GM12878 (cell line): ENCODE data around the gene MB21D2. TPM values are rescaled to one million over a fixed set of nuclear protein-coding genes. Genes with fewer than 3 reads are reported as not detected.

Experiments
- CBFB ChIP-seq: IDR thresholded peaks from 2 replicates; pipeline ENCODE4 v1.6.1; 2016; ENCODE audit warnings: antibody characterized with exemption, low read depth
- CHD2 ChIP-seq: IDR thresholded peaks from 2 replicates; pipeline ENCODE4 v1.6.1; 2011; ENCODE audit warnings: low read depth, low read length, improper control_type of control experiment, borderline replicate concordance
- ETV6 ChIP-seq, 2 experiments: fragments of 450-650 bp in 1 of 2; IDR thresholded peaks in 1 of 2; conservative IDR thresholded peaks in 1 of 2; 2 replicates each; pipeline ENCODE4 v1.6.1; 2014; ENCODE audit warnings: antibody characterized with exemption in 1 of 2, borderline replicate concordance in 1 of 2, low read depth in 1 of 2, mild to moderate bottlenecking in 1 of 2, moderate library complexity in 1 of 2
- FOXM1 ChIP-seq: IDR thresholded peaks from 2 replicates; pipeline ENCODE4 v1.6.1; 2012; ENCODE audit warnings: low read depth, mild to moderate bottlenecking, inconsistent platforms, low read length, moderate library complexity
- MEF2A ChIP-seq: IDR thresholded peaks from 2 replicates; pipeline ENCODE4 v1.6.1; 2011; ENCODE audit warnings: low read depth, mild to moderate bottlenecking, low read length, moderate library complexity; ENCODE audit not compliant: insufficient read depth
- NFYA ChIP-seq: IDR thresholded peaks from 2 replicates; pipeline ENCODE4 v1.6.1; 2011; ENCODE audit warnings: low read depth, mild to moderate bottlenecking, low read length, improper control_type of control experiment, borderline replicate concordance
- NRF1 ChIP-seq: conservative IDR thresholded peaks from 2 replicates; pipeline ENCODE4 v1.6.1; 2011; ENCODE audit warnings: mild to moderate bottlenecking, low read depth, low read length, improper control_type of control experiment
- RAD51 ChIP-seq: fragments of 450-650 bp; IDR thresholded peaks from 2 replicates; pipeline ENCODE4 v1.6.1; 2016; ENCODE audit warnings: moderate library complexity, mild to moderate bottlenecking, inconsistent platforms
- RBBP5 ChIP-seq: fragments of 200-600 bp; sonication (generic); conservative IDR thresholded peaks from 2 replicates; pipeline ENCODE4 v1.6.1; 2016
- SIN3A ChIP-seq: IDR thresholded peaks from 2 replicates; pipeline ENCODE4 v1.6.1; 2012; ENCODE audit warnings: low read depth, low read length, improper control_type of control experiment
- SMC3 ChIP-seq: IDR thresholded peaks from 2 replicates; pipeline ENCODE4 v1.6.1; 2011; ENCODE audit warnings: low read length, improper control_type of control experiment, borderline replicate concordance
- STAT1 ChIP-seq: fragments of 450-650 bp; conservative IDR thresholded peaks from 2 replicates; pipeline ENCODE4 v1.6.1; 2014; ENCODE audit warnings: antibody characterized with exemption, mild to moderate bottlenecking
- SUZ12 ChIP-seq: fragments of 200-600 bp; sonication (generic); IDR thresholded peaks from one replicate; pipeline ENCODE4 v1.6.1; 2018; ENCODE audit warnings: antibody characterized with exemption, mild to moderate bottlenecking; ENCODE audit not compliant: unreplicated experiment
- TARDBP ChIP-seq: IDR thresholded peaks from 2 replicates; pipeline ENCODE4 v1.6.1; 2016; ENCODE audit warnings: borderline replicate concordance
- ZNF207 ChIP-seq: fragments of 450-650 bp; IDR thresholded peaks from 2 replicates; pipeline ENCODE4 v1.6.1; 2014; ENCODE audit warnings: antibody characterized with exemption, mild to moderate bottlenecking, borderline replicate concordance
- polyA plus RNA-seq, 11 experiments: library from polyadenylated mRNA; depleted of rRNA in 4 of 11; unstranded in 6 of 11; stranded (reverse) in 5 of 11; fragments of >200 nt; fragmentation: Nextera tagmentation in 4 of 11; fragmentation: Illumina TruSeq in 1 of 11; extraction: Ambion mirVana in 4 of 11; extraction: Trizol in 1 of 11; gene quantifications; 1 replicate in 1 of 11; 2 replicates in 10 of 11; pipeline versions ENCODE4 v1.2.1 to v1.2.3, GENCODE V29; 2011 to 2016; ENCODE audit warnings: inconsistent platforms in 2 of 11, missing spikeins in 2 of 11, low read depth in 1 of 11
- total RNA-seq, 4 experiments: library from RNA; depleted of rRNA in 3 of 4; stranded (reverse); fragments of >200 nt in 3 of 4; fragmentation: Illumina TruSeq in 1 of 4; extraction: Trizol in 1 of 4; gene quantifications; 2 replicates each; pipeline versions ENCODE4 v1.2.1 to v1.2.3, GENCODE V29; 2013 to 2021
- TF ChIP-seq, protein P1 (sequence below): fragments of 450-650 bp; IDR thresholded peaks from 2 replicates; pipeline ENCODE4 v1.6.1; 2017; ENCODE audit warnings: mild to moderate bottlenecking, low read depth, inconsistent platforms; ENCODE audit not compliant: poor library complexity, severe bottlenecking
- TF ChIP-seq, protein P2 (sequence below): fragments of 150-350 bp; IDR thresholded peaks from 2 replicates; pipeline ENCODE4 v1.6.1; 2016; ENCODE audit warnings: low read depth, low read length
- TF ChIP-seq, protein P3 (sequence below), 3 experiments: IDR thresholded peaks in 2 of 3; conservative IDR thresholded peaks in 1 of 3; 2 replicates each; pipeline ENCODE4 v1.5.1; 2011; ENCODE audit warnings: low read depth in 3 of 3, low read length in 3 of 3, mild to moderate bottlenecking in 3 of 3, control low read depth in 2 of 3, moderate library complexity in 2 of 3, inconsistent platforms in 1 of 3, mixed read lengths in 1 of 3; ENCODE audit not compliant: control insufficient read depth in 2 of 3, insufficient read depth in 1 of 3; ENCODE audit errors: extremely low read depth in 1 of 3

Gene MB21D2
- total and polyA plus RNA-seq, 10 of the 15 experiments (the other 5 are each of a cell fraction or from before 2014, with no cell fraction given), result 7.9 to 21.2 (median 15.3) TPM

DNA sequence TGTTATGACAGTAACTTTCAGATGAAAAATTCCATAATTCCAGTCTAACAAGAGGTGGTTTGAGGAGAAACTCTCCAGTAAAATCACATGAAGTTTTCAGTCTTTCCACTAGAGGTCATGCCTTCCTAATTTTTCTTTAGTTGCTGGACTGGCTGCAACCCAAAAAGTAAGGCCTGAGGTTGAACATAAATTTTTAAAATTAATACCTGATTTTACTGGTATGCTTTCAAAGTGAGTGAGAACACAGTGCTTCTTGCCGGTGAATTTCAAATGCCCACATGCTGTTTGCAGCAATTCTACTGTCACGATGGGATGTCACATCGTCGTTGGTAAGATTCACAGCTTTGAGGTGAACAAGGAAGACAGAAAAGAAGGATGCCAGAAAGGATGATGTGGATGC, 101.3 kb downstream of the MB21D2 start (continued):
- TF ChIP-seq, protein P1, sequence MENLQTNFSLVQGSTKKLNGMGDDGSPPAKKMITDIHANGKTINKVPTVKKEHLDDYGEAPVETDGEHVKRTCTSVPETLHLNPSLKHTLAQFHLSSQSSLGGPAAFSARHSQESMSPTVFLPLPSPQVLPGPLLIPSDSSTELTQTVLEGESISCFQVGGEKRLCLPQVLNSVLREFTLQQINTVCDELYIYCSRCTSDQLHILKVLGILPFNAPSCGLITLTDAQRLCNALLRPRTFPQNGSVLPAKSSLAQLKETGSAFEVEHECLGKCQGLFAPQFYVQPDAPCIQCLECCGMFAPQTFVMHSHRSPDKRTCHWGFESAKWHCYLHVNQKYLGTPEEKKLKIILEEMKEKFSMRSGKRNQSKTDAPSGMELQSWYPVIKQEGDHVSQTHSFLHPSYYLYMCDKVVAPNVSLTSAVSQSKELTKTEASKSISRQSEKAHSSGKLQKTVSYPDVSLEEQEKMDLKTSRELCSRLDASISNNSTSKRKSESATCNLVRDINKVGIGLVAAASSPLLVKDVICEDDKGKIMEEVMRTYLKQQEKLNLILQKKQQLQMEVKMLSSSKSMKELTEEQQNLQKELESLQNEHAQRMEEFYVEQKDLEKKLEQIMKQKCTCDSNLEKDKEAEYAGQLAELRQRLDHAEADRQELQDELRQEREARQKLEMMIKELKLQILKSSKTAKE, result peak; percentile 53
- TF ChIP-seq SIN3A, result no peak
- TF ChIP-seq TARDBP, result no peak
- TF ChIP-seq CBFB, result no peak
- TF ChIP-seq RBBP5, result no peak
- TF ChIP-seq, protein P2, sequence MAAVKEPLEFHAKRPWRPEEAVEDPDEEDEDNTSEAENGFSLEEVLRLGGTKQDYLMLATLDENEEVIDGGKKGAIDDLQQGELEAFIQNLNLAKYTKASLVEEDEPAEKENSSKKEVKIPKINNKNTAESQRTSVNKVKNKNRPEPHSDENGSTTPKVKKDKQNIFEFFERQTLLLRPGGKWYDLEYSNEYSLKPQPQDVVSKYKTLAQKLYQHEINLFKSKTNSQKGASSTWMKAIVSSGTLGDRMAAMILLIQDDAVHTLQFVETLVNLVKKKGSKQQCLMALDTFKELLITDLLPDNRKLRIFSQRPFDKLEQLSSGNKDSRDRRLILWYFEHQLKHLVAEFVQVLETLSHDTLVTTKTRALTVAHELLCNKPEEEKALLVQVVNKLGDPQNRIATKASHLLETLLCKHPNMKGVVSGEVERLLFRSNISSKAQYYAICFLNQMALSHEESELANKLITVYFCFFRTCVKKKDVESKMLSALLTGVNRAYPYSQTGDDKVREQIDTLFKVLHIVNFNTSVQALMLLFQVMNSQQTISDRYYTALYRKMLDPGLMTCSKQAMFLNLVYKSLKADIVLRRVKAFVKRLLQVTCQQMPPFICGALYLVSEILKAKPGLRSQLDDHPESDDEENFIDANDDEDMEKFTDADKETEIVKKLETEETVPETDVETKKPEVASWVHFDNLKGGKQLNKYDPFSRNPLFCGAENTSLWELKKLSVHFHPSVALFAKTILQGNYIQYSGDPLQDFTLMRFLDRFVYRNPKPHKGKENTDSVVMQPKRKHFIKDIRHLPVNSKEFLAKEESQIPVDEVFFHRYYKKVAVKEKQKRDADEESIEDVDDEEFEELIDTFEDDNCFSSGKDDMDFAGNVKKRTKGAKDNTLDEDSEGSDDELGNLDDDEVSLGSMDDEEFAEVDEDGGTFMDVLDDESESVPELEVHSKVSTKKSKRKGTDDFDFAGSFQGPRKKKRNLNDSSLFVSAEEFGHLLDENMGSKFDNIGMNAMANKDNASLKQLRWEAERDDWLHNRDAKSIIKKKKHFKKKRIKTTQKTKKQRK, result no peak
- TF ChIP-seq ZNF207, result no peak
- TF ChIP-seq, protein P3, sequence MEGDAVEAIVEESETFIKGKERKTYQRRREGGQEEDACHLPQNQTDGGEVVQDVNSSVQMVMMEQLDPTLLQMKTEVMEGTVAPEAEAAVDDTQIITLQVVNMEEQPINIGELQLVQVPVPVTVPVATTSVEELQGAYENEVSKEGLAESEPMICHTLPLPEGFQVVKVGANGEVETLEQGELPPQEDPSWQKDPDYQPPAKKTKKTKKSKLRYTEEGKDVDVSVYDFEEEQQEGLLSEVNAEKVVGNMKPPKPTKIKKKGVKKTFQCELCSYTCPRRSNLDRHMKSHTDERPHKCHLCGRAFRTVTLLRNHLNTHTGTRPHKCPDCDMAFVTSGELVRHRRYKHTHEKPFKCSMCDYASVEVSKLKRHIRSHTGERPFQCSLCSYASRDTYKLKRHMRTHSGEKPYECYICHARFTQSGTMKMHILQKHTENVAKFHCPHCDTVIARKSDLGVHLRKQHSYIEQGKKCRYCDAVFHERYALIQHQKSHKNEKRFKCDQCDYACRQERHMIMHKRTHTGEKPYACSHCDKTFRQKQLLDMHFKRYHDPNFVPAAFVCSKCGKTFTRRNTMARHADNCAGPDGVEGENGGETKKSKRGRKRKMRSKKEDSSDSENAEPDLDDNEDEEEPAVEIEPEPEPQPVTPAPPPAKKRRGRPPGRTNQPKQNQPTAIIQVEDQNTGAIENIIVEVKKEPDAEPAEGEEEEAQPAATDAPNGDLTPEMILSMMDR (IDR thresholded peaks at IDR 0.05 in 2 of 3, conservative IDR thresholded peaks at IDR 0.05 in 1 of 3; ENCODE audit: control insufficient read depth in 2 of 3, extremely low read depth in 1 of 3, insufficient read depth in 1 of 3, low read depth in 3 of 3, low read length in 3 of 3), result peak; percentile 48 to 75 (median 61); a peak in 5 of 6 replicates
- TF ChIP-seq NFYA, result no peak
- no peak for TF ChIP-seq FOXM1
- no peak for TF ChIP-seq STAT1
- no peak for TF ChIP-seq RAD51
- peak; percentile 86; the same call in 1 of the 2 replicates for TF ChIP-seq SMC3
- no peak for TF ChIP-seq NRF1
- TF ChIP-seq CHD2, result no peak
- no peak for TF ChIP-seq SUZ12
- TF ChIP-seq MEF2A, result no peak
- no peak for TF ChIP-seq ETV6 (conservative IDR thresholded peaks at IDR 0.05 in 1 of 2, IDR thresholded peaks at IDR 0.05 in 1 of 2; ENCODE audit: borderline replicate concordance in 1 of 2, low read depth in 1 of 2)
